Ureter (tissue), 1 donor: ENCODE data around the gene DRAP1. TPM values are rescaled to one million over a fixed set of nuclear protein-coding genes. Genes with fewer than 3 reads are reported as not detected.

Source experiments
- DNase-seq: peaks from one replicate; pipeline ENCODE4 v3.0.0-alpha.2; 2020; ENCODE audit warnings: low spot score
- total RNA-seq: library from RNA; stranded (reverse); gene quantifications from one replicate; pipeline ENCODE4 v1.2.4, GENCODE V29; 2023
- donor health status: DM: yes; HTN: yes; CAD: no.

The DRAP1 gene
- 54.0 TPM for total RNA-seq

GRCh38 chr11:65919141-65919572, at the start of gene DRAP1:
Gene DRAP1 (plus strand): TSS chr11:65919426. CDS start chr11:65919502, 76 bp downstream.
- DNase-seq = peak; percentile 99

- DNase-seq = no peak
These were observed 49.5 kb upstream of the DRAP1 start for GRCh38 chr11:65869643-65870306.

- DNase-seq = no peak
These were observed 48.9 kb upstream of the DRAP1 start for GRCh38 chr11:65870307-65870658.

GRCh38 chr11:65870706-65871681, 48.2 kb upstream of the DRAP1 start:
- no peak for DNase-seq

- DNase-seq = no peak
These were observed 47.2 kb upstream of the DRAP1 start for GRCh38 chr11:65871811-65872548.

GRCh38 chr11:65872586-65873317, 46.5 kb upstream of the DRAP1 start, which contains the start of gene EFEMP2:
Gene EFEMP2 (minus strand): TSS chr11:65872800. CDS start chr11:65872354, 446 bp downstream.
- no peak for DNase-seq

GRCh38 chr11:65873318-65874156, 45.7 kb upstream of the DRAP1 start:
- DNase-seq = peak; percentile 96

GRCh38 chr11:65879617-65880016, 39.6 kb upstream of the DRAP1 start, which contains the start of gene CTSW:
Gene CTSW (plus strand): TSS chr11:65879837. CDS start chr11:65879855, 18 bp downstream.
- DNase-seq = no peak

GRCh38 chr11:65880027-65880426, 39.2 kb upstream of the DRAP1 start:
- no peak for DNase-seq

- DNase-seq = no peak
These were observed 38.3 kb upstream of the DRAP1 start for GRCh38 chr11:65880844-65881421.

GRCh38 chr11:65882120-65883057, 36.8 kb upstream of the DRAP1 start:
- no peak for DNase-seq

GRCh38 chr11:65883058-65883761, 36.0 kb upstream of the DRAP1 start:
- no peak for DNase-seq

- DNase-seq = no peak
These were observed 35.2 kb upstream of the DRAP1 start for GRCh38 chr11:65883786-65884715.

- peak; percentile 76 for DNase-seq
These were observed 34.5 kb upstream of the DRAP1 start for GRCh38 chr11:65884716-65885092.

- DNase-seq = no peak
These were observed 34.0 kb upstream of the DRAP1 start for GRCh38 chr11:65885231-65885630.

GRCh38 chr11:65885808-65886536, 33.3 kb upstream of the DRAP1 start:
- DNase-seq = no peak
